NCI-H524 treated with DMSO at 0.1 percent for 48 hours (cell line): ENCODE measurements around the gene BSCL2.
A peak's percentile ranks its signal among the peaks of the same experiment; 100 is the strongest.
"Not testable (repeated sequence)": the region's sequence is repeated elsewhere in the genome, so short reads cannot be mapped to it uniquely, and the experiment has no call there.

Experiments
- DNase-seq: peaks from one replicate; lab custom pipeline; 2025; lab: John Stamatoyannopoulos, UW

Gene BSCL2

GRCh38 chr11:62707277-62707861, at the start of gene BSCL2, which contains the start of gene GNG3:
Gene BSCL2 (minus strand): TSS chr11:62707424. CDS start chr11:62707195, 229 bp downstream.
Gene GNG3 (plus strand): TSS chr11:62707676. CDS start chr11:62708296, 620 bp downstream.
- no peak for DNase-seq

GRCh38 chr11:62755086-62755615, 47.9 kb upstream of the BSCL2 start:
- no peak for DNase-seq

GRCh38 chr11:62753736-62754603, 46.7 kb upstream of the BSCL2 start, which contains the start of gene ZBTB3:
Gene ZBTB3 (minus strand): TSS chr11:62754160. CDS start chr11:62753664, 496 bp downstream.
- peak; percentile 96 for DNase-seq

GRCh38 chr11:62752994-62753735, 45.9 kb upstream of the BSCL2 start:
- DNase-seq = no peak

GRCh38 chr11:62752177-62752785, 45.1 kb upstream of the BSCL2 start:
- DNase-seq = no peak

- not testable (repeated sequence) for DNase-seq
Measured at GRCh38 chr11:62749931-62750330, 42.7 kb upstream of the BSCL2 start.

GRCh38 chr11:62747475-62748160, 40.4 kb upstream of the BSCL2 start:
- no peak for DNase-seq

- no peak for DNase-seq
Measured at GRCh38 chr11:62737196-62737595, 30.0 kb upstream of the BSCL2 start.

- no peak for DNase-seq
Measured at GRCh38 chr11:62732830-62733229, 25.6 kb upstream of the BSCL2 start.

- DNase-seq = not testable (repeated sequence)
Measured at GRCh38 chr11:62730076-62730475, 22.9 kb upstream of the BSCL2 start.

- DNase-seq = peak; percentile 63
Measured at GRCh38 chr11:62728171-62728988, 21.2 kb upstream of the BSCL2 start, which contains the start of gene TTC9C. Gene TTC9C (plus strand): TSS chr11:62728486. CDS start chr11:62728849, 363 bp downstream.

- peak; percentile 81 for DNase-seq
Measured at GRCh38 chr11:62727872-62728170, 20.6 kb upstream of the BSCL2 start.

GRCh38 chr11:62727165-62727871, 20.1 kb upstream of the BSCL2 start, which contains the start of gene HNRNPUL2:
Gene HNRNPUL2 (minus strand): TSS chr11:62727457. CDS start chr11:62727156, 301 bp downstream.
- peak; percentile 88 for DNase-seq

GRCh38 chr11:62726915-62727164, 19.6 kb upstream of the BSCL2 start:
- DNase-seq = no peak

- DNase-seq = no peak
Measured at GRCh38 chr11:62726156-62726914, 19.1 kb upstream of the BSCL2 start.

GRCh38 chr11:62725646-62726045, 18.4 kb upstream of the BSCL2 start:
- DNase-seq = no peak

GRCh38 chr11:62724171-62724570, 16.9 kb upstream of the BSCL2 start:
- DNase-seq = no peak

GRCh38 chr11:62721994-62722393, 14.8 kb upstream of the BSCL2 start:
- DNase-seq = no peak
